HK-2 (cell line): ENCODE data around the gene ZNF831.
A peak's percentile ranks its signal among the peaks of the same experiment; 100 is the strongest.

Source experiments
- DNase-seq: peaks from one replicate; pipeline ENCODE4 v3.0.0-alpha.2; 2018; ENCODE audit not compliant: unreplicated experiment

The ZNF831 gene

DNA sequence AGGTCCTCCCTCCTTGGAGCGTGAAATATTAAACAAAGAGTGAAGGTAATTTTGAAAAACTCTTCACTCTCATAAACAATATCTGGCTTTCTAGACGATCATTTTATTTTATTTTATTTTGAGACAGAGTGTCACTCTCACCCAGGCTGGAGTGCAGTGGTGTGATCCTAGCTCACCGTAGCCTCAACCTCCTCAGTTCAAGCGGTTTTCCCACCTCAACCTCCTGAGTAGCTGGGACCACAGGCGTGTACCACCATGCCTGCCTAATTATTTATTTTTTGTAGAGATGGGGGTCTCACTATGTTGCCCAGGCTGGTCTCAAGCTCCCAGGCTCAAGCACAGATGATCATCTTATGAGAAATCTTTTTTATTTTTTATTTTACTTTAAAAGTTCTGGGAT lies 16.4 kb downstream of the ZNF831 start:
- DNase-seq, result no peak

DNA sequence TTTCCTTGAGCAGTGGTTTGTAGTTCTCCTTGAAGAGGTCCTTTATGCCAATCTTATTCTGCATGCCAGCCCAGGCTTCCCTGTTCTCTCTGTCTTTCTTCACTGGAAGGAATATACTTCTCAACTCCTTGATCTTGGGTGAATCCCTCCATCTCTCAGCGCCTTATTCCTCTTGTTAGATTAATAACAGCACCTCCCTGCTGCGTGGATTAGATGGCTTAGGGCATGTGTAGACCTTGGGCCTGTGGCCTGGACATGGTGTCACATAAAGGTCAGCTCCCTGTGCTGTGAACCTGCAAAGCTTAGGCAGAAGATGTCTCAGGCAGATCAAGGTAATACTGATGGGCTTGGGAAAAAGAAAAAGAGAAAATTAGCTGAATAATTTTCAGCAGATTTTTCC lies 18.3 kb downstream of the ZNF831 start:
- DNase-seq, result no peak

- no peak for DNase-seq
Observed at GRCh38 chr20:59182401-59183044, 18.9 kb downstream of the ZNF831 start.

GRCh38 chr20:59183751-59184150 lies 20.1 kb downstream of the ZNF831 start:
- no peak for DNase-seq

DNA sequence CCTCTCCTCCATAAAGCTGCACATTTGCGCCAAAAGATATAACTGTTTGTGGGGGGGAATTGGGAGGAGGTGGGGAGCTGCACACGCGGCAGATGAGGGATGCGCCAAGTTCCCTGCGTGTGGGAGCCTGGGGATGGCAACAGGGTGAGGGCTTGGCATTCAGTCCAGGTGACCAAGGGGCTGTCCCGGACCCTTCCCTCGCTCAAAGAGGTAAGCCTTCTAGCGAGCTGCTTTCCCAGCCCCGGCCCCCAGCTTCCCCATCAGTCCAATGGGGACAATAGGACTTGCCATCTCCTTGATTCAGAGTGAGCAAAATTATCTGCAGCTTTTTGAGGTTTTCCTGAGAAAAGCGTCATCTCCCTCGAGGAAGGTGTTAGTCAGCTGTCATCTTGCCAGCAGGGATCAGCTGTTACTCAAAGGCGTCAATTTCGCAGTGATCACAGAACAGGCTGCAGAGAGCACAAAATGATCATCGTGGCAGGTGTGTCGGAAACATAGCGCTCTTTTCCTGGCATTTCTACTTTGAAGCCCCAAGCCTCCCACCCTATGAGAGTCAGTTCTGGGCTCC lies 21.3 kb downstream of the ZNF831 start:
- DNase-seq, result no peak

DNA sequence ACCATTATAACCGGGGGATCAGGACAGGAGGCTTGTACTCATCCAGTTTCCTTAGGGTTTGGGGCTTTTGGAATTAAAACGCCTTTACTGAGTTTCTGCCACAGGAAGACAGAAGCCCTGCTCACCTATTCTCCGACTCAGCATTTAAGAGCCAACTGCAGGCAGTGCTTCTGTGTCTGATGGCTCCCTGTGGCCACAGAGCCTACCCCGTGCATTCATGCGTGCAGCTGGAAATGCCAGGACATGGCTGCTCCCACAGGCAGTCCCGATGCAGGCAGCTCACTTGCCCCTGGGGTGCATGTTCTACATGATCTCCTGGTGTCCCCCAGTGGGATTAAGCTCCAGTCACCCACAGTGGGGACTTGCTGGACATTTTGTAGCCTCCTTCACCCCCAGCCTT lies 22.2 kb downstream of the ZNF831 start:
- DNase-seq, result peak; percentile 22

DNA sequence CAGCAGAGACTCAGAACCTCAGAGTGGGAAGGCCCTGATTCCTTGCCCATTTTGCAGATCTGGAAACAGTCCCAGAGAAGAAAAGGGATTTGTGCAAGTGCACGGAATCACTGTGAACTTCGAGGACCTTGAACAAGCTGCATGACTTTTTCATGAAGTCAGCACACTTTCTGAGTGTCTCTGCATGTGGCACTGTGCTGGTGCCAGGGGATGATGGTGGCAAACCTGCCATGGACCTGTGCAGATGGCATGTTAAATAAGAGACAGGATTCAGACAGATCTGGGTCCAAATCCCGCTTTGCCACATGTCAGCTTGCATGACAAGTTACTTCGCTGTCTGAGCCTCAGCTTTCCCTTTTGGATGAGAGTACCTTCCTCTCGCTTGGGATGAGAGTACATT lies 26.8 kb downstream of the ZNF831 start:
- no peak for DNase-seq

- no peak for DNase-seq
Observed at GRCh38 chr20:59191036-59191755, 27.6 kb downstream of the ZNF831 start.

- DNase-seq, result no peak
Observed at GRCh38 chr20:59191756-59192532, 28.3 kb downstream of the ZNF831 start.

DNA sequence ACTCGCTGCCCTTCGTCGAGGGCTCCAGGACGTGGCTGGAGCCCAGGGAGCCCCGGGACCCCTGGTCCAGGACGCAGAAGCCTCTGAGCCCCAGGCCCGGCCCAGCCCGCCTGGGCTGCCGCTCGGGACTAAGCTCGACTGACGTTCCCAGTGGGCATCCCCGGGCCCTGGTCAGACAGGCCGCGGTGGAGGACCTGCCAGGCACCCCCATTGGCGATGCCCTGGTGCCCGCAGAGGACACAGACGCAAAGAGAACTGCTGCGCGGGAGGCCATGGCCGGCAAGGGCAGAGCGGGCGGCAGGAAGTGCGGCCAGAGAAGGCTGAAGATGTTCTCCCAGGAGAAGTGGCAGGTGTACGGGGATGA lies 28.9 kb downstream of the ZNF831 start:
- DNase-seq, result no peak

DNA sequence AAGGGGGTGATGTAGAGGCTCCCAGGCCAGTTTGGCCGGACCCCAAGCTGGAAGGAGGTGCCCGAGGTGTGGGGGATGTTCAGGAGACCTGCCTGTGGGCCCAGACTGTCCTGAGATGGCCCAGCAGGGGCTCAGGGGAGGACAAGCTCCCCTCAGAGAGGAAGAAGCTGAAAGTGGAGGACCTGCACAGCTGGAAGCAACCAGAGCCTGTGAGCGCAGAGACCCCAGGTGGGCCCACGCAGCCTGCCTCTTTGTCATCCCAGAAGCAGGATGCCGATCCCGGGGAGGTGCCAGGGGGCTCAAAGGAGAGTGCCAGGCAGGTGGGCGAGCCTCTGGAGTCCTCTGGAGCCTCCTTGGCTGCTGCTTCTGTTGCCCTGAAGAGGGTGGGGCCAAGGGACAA lies 29.7 kb downstream of the ZNF831 start:
- no peak for DNase-seq

GRCh38 chr20:59194023-59194935 lies 30.7 kb downstream of the ZNF831 start:
- DNase-seq, result no peak

DNA sequence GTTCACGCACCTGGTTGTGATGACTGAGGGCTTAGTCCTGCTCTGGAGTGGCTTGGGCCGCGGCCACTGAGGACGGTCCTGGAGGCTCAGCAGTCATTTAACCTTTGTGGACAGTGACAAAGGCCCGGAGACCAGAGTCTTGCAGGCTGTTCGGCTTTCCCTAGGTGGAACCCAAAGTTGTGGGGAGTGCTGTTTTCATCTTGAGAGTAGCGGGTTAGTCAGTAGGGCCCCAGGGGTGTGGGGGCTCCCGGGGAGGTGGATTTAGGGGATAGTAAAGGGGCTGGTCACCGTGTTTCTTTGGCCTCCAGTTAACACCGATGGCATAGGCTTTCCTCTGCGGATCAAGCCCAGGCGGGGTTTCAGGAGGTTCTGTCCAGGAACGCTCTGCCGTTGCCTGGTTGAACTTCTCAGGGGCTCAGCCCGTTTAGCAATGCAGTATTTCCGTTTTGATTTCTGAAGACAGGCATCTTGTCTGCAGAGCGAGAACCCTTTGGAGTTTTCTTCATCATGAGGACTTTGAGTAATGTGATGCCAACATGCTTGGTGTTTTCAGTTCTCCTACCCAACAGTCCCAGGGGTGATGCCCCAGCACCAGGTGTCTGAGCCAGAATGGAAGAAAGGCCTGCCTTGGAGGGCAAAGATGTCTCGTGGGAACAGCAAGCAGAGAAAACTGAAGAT lies 31.8 kb downstream of the ZNF831 start:
- no peak for DNase-seq

GRCh38 chr20:59204165-59204894 lies 40.7 kb downstream of the ZNF831 start:
- DNase-seq, result no peak

GRCh38 chr20:59205044-59205443 lies 41.4 kb downstream of the ZNF831 start:
- no peak for DNase-seq

DNA sequence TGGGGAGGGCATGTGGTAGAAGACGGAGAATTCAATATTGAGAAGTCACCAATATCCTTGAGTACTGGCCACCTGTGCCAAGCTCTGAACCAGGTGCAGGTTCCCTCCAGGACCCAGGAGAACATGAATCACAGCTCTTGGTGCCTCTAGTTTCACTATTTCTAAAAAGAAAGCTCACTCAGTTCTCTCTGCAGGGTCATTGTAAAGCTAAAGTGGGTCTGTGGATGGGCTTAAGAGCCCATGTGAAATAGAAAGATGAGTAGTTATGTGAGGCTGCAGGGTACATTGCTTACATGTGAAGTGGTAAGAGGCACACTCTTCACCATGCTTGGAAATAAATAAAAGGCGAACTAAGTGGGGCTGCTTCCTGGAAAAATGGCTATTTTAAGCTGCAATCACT lies 43.6 kb downstream of the ZNF831 start:
- DNase-seq, result no peak

DNA sequence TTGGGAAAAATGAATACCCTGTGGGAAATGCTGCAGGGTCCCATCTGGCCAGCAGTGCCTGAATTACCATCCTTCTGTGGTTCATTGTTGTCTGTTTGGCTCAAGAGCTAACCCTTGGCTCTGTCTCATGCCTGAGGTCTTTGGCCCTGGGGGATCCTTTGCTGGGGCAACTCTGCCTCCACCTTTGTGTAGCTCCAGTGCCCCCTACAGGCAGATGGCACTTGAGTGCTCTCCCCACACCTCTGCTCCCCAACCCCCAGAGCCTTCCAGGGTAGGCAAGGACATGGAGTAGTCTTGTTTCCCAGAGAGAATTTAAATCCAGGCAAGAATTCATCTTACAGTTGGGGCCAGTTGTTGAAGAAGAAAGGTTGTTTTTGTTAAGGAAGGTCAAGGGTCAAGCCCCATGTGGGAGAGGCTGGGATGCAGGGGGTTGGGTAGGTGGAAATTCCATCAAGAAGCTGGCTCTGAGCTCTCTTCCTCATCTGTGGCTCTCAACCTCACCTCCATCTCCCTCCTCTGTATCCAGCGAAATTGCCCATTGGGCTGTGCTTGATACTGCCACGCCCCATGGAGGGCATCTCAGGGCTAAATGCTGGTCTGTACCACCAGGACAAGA lies 44.2 kb downstream of the ZNF831 start:
- peak; percentile 22 for DNase-seq

GRCh38 chr20:59210186-59210585 lies 46.6 kb downstream of the ZNF831 start:
- no peak for DNase-seq

DNA sequence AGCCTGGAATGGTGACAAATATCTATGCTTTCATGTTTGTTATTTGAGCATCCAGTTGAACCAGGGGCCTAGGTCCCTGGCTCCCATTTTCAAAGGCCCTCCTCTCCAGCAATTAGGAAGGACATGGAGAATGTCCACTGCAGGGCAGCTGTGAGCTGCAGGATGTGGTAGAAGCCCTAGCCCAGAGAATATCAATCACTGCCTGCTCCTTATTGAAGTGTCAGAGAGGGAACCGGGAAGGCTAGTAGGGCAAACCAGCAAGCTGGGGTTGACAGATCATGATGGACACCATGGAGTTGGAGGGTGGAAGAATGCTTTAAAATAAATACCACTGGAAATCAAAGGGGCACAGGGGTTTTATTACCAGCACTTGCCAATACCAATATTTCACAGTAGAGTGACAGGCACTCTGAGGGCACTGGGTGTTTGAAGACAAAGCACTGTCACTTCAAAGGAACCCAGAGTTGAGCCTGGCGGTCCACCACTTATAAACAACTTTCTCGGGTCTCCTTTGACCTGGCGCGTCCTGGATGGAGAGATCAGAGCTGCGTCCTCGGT lies 47.7 kb downstream of the ZNF831 start:
- DNase-seq, result no peak

- no peak for DNase-seq
Observed at GRCh38 chr20:59214073-59214472, 50.5 kb downstream of the ZNF831 start.
